ENCODE data around the gene RPRD1B.

- TF ChIP-seq POLR2A (IDR thresholded peaks at IDR 0.05; ENCODE audit: low read depth, low read length), result no peak
- TF ChIP-seq POLR2AphosphoS5 (IDR thresholded peaks at IDR 0.05; ENCODE audit: low read depth, low read length), result no peak
- TF ChIP-seq TAF1 (IDR thresholded peaks at IDR 0.05; ENCODE audit: low read depth, low read length), result no peak
Observed at GRCh38 chr20:38067717-38068365, 34.3 kb downstream of the RPRD1B start.
